ENCODE data around the gene METTL4.

The METTL4 gene

GRCh38 chr18:2508678-2509077 is 62.6 kb downstream of the METTL4 start:
- no peak for DNase-seq (ENCODE audit: low read depth, low spot score)
- no peak for TF ChIP-seq CTCF (IDR thresholded peaks at IDR 0.05; ENCODE audit: low read depth, low read length)
- in situ Hi-C loops (cut with HindIII; ENCODE audit: low sequenced_read_pairs): no loop called here
- H3K4me3 ChIP-seq (ENCODE audit: low read depth, low read length): no peak overlapping the region

DNA sequence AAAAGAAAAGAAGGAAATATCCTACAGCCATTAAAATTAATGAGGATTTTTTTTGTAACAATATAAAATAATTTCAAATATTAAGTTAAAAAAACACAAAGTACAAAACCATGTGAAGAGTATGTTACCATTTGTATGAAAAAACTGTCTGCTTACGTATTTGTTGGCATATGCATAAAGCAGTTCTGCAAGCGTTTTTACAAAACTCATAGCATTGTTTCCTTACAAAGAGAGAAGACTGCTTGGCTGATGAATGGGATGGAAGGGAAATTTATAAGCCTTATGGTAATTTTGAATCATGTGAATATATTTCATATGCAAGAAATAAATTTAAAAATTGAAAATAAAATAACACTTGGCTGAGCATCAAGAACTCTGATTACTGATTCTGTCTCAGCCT is 63.1 kb downstream of the METTL4 start:
- in situ Hi-C loops (cut with HindIII; ENCODE audit: low sequenced_read_pairs): no loop called here
- no peak overlapping the region for H3K4me3 ChIP-seq (ENCODE audit: low read depth, low read length)
- no peak for TF ChIP-seq CTCF (IDR thresholded peaks at IDR 0.05; ENCODE audit: low read depth, low read length)
- DNase-seq (ENCODE audit: low read depth, low spot score): no peak

DNA sequence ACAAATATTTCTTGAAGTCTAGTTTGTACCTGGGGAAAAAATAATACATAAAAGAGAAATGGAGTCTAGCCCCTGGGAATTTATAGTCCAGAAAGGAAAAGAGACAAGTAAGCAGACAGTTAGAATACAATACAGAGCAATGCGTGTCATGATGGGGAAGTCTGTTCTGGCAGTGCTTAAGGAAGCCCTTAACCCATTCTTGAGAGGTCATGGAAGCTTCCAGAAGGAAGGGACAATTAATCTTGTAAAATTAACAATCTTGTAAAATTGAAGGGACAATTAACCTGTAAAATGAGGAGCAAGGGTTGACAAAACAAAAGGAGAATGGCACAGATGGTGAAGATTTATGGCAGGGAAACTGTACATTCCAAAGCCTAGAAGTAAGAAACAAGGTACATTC is 66.7 kb downstream of the METTL4 start:
- H3K4me3 ChIP-seq (ENCODE audit: low read depth, low read length): no peak overlapping the region
- in situ Hi-C loops (cut with HindIII; ENCODE audit: low sequenced_read_pairs): no loop called here
- no peak for TF ChIP-seq CTCF (IDR thresholded peaks at IDR 0.05; ENCODE audit: low read depth, low read length)
- DNase-seq (ENCODE audit: low read depth, low spot score): no peak

GRCh38 chr18:2502880-2503279 is 68.4 kb downstream of the METTL4 start:
- no peak for DNase-seq (ENCODE audit: low read depth, low spot score)
- TF ChIP-seq CTCF (IDR thresholded peaks at IDR 0.05; ENCODE audit: low read depth, low read length): no peak
- in situ Hi-C loops (cut with HindIII; ENCODE audit: low sequenced_read_pairs): no loop called here
- no peak overlapping the region for H3K4me3 ChIP-seq (ENCODE audit: low read depth, low read length)

GRCh38 chr18:2502394-2502793 is 68.9 kb downstream of the METTL4 start:
- no peak for TF ChIP-seq CTCF (IDR thresholded peaks at IDR 0.05; ENCODE audit: low read depth, low read length)
- no peak overlapping the region for H3K4me3 ChIP-seq (ENCODE audit: low read depth, low read length)
- in situ Hi-C loops (cut with HindIII; ENCODE audit: low sequenced_read_pairs): no loop called here
- DNase-seq (ENCODE audit: low read depth, low spot score): no peak

DNA sequence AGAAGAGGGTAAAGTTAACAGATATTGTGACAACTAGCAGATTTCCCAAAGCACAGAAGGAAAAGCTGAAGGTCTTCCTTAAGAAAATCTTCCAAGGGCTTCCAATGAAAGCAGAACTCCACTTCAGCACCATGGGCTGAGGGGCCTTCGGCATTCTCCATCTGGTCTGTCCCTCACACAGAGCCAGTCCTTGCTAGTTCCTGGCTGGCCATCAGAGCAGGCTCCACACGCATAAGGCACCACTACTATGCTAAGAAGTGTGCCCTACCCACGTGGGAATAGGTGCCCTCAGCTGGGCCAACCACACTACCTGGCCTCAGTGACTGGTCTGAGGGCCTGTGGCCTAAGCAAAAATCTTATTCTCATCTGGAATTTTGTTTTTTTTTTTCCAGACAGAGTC is 73.5 kb downstream of the METTL4 start:
- H3K4me3 ChIP-seq (ENCODE audit: low read depth, low read length): no peak overlapping the region
- in situ Hi-C loops (cut with HindIII; ENCODE audit: low sequenced_read_pairs): no loop called here
- DNase-seq (ENCODE audit: low read depth, low spot score): no peak
- TF ChIP-seq CTCF (IDR thresholded peaks at IDR 0.05; ENCODE audit: low read depth, low read length): no peak

DNA sequence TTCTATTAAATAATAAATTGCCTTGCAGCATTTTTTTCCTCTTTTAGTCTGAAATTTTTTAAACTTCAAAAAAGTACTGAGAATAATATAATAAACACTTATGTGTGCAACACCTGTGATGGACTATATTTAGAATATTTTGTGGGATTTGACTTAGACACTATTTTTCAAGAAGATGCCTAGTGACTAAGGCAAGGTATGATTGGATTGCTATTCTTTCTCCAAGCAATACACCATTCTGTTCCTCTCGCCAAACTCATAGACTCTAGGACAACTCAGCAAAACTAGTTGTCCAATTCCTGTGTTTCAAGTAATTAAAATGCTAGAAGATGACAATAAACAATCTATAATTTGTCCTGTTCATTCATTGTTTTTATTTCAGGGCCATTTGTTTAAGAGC is 75.9 kb downstream of the METTL4 start:
- DNase-seq (ENCODE audit: low read depth, low spot score): peak; percentile 13
- no peak overlapping the region for H3K4me3 ChIP-seq (ENCODE audit: low read depth, low read length)
- TF ChIP-seq CTCF (IDR thresholded peaks at IDR 0.05; ENCODE audit: low read depth, low read length): no peak
- in situ Hi-C loops (cut with HindIII; ENCODE audit: low sequenced_read_pairs): no loop called here
